ENCODE measurements around the gene ACIN1.

Gene ACIN1

GRCh38 chr14:23094666-23095195 is at the start of gene ACIN1:
Gene ACIN1 (minus strand): TSS chr14:23095136. CDS start chr14:23095112, 24 bp downstream.
- TF ChIP-seq CTCF (IDR thresholded peaks at IDR 0.05; ENCODE audit: insufficient read depth, low read length, missing control alignments) = no peak
- POLR2A ChIA-PET = interaction anchor here (0.5 to 2.5 kb wide), 20 partner anchors 9 to 706 kb away, joined by 3 to 29 read pairs (median 4); partner anchors contain the start of genes AJUBA and HAUS4
- DNase-seq (ENCODE audit: low read depth, low spot score) = peak; percentile 56
- H3K4me3 ChIP-seq (ENCODE audit: low read depth, low read length) = peak within 1 kb of the TSS; percentile 100
- CTCF ChIA-PET = interaction anchor here (0.8 to 9.6 kb wide), 20 partner anchors 8 to 538 kb away, joined by 3 to 133 read pairs (median 8); partner anchors contain the start of gene CIROP

GRCh38 chr14:23143911-23144310 is 49.0 kb upstream of the ACIN1 start:
- ChIA-PET POLR2A (no interaction called here), CTCF (interaction anchor here (1.5 to 6.9 kb wide), 5 partner anchors 11 to 43 kb away, joined by 3 to 64 read pairs (median 5); partner anchors contain the start of gene CEBPE)
- no peak for TF ChIP-seq CTCF (IDR thresholded peaks at IDR 0.05; ENCODE audit: insufficient read depth, low read length, missing control alignments)
- no peak overlapping the region for H3K4me3 ChIP-seq (ENCODE audit: low read depth, low read length)
- no peak for DNase-seq (ENCODE audit: low read depth, low spot score)

GRCh38 chr14:23142826-23143225 is 47.9 kb upstream of the ACIN1 start:
- ChIA-PET CTCF (interaction anchor here (1.0 to 6.9 kb wide), 8 partner anchors 8 to 71 kb away, joined by 3 to 64 read pairs (median 4); partner anchors contain the start of gene CEBPE), POLR2A (no interaction called here)
- TF ChIP-seq CTCF (IDR thresholded peaks at IDR 0.05; ENCODE audit: insufficient read depth, low read length, missing control alignments) = no peak

GRCh38 chr14:23141706-23142444 is 46.9 kb upstream of the ACIN1 start:
- H3K4me3 ChIP-seq (ENCODE audit: low read depth, low read length) = no peak overlapping the region
- no peak for TF ChIP-seq CTCF (IDR thresholded peaks at IDR 0.05; ENCODE audit: insufficient read depth, low read length, missing control alignments)
- DNase-seq (ENCODE audit: low read depth, low spot score) = no peak
- POLR2A ChIA-PET = no interaction called here
- CTCF ChIA-PET = interaction anchor here (1.0 to 6.9 kb wide), 6 partner anchors 9 to 70 kb away, joined by 3 to 64 read pairs (median 5); partner anchors contain the start of gene CEBPE

More at GRCh38 chr14:23142826-23143225, 47.9 kb upstream of the ACIN1 start:
- no peak for DNase-seq (ENCODE audit: low read depth, low spot score)
- no peak overlapping the region for H3K4me3 ChIP-seq (ENCODE audit: low read depth, low read length)

- no peak for TF ChIP-seq CTCF (IDR thresholded peaks at IDR 0.05; ENCODE audit: insufficient read depth, low read length, missing control alignments)
- ChIA-PET POLR2A (no interaction called here), CTCF (interaction anchor here (1.2 to 6.9 kb wide), 3 partner anchors 9 to 47 kb away, joined by 3 to 64 read pairs (median 13); partner anchors contain the start of gene CEBPE)
- DNase-seq (ENCODE audit: low read depth, low spot score) = no peak
- no peak overlapping the region for H3K4me3 ChIP-seq (ENCODE audit: low read depth, low read length)
Measured at GRCh38 chr14:23140371-23140770, 45.4 kb upstream of the ACIN1 start.

- DNase-seq (ENCODE audit: low read depth, low spot score) = no peak
- ChIA-PET CTCF (interaction anchor here (1.2 to 6.9 kb wide), 3 partner anchors 10 to 47 kb away, joined by 3 to 64 read pairs (median 13); partner anchors contain the start of gene CEBPE), POLR2A (no interaction called here)
- TF ChIP-seq CTCF (IDR thresholded peaks at IDR 0.05; ENCODE audit: insufficient read depth, low read length, missing control alignments) = no peak
- H3K4me3 ChIP-seq (ENCODE audit: low read depth, low read length) = no peak overlapping the region
Measured at GRCh38 chr14:23139874-23140273, 44.9 kb upstream of the ACIN1 start.
